ENCODE measurements around the gene NFIX. TPM values are rescaled to one million over a fixed set of nuclear protein-coding genes. Genes with fewer than 3 reads are reported as not detected.

The NFIX gene
- total RNA-seq, 1 donor = 1.9 TPM

DNA sequence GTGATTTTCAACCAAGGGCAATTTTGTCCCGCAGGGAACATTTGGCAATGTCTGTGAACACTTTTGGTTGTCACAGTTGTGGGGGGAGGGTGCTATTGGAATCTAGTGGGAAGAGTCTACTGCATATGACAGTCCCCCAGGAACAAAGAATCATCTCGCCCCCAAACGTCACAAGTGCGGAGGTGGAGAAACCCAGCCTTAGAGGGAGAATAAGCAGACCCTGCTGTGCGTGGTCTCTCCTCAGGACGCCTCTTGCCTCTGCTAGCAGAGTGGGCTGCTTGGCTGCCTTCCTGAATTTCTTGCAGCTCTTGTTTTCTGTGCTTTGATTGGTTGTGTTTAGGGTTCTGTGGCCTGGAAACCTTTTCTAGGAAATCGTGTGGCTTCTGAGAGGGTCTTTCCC is 42.5 kb downstream of the NFIX start:
- Histone ChIP-seq H3K4me3 (ENCODE audit: low read length) (no peak overlapping the region), H3K9me3 (ENCODE audit: low read depth, low read length) (no peaks in the 10 kb centered on the region), H3K4me1 (ENCODE audit: insufficient read depth, low read length) (no peaks in the 10 kb centered on the region), H3K27me3 (ENCODE audit: insufficient read depth, low read length) (no peaks in the 10 kb centered on the region)

DNA sequence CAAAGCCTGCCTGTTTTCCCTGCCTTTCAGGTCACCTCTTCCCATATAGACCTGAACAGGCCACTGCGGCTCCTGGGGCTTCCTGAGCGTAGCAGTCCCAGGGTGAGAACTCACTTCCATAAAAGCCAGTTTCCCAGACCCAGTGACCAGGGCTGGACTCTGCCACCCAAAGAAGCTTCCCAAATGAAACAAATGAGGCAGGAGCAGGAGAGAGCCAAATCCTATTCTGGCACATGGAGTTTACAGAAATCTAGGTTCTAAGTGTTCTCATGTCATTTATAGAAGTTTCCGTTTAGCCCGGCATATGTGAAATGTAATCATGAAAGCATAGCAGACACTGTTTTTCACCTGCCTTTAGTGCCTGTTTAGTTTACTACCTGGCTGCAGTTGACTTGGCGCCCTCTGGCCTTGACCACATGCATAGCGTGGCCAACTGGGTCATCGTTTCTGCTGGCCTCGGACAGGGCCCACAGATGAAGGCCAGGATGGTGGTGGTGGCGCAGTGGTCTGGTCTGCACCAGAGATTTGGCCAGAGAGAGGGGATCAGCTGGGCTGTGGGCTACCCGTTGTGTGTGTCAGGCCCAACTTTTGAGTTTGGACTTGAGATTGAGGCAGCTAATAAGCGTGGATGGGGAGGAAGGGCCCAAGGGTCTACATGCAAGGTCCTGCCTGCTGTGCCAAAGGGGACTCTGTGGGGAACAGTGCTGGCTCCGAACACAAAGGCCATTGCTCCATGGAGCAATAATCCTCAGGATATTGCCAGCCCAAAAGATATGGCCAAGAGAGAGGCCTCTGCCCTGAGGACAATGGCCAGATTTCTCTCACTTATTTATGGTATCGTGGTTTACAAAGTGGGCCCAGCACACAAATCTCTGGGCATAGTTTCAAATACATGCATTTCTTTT is 43.3 kb downstream of the NFIX start:
- Histone ChIP-seq H3K4me3 (ENCODE audit: low read length) (no peak overlapping the region), H3K4me1 (ENCODE audit: insufficient read depth, low read length) (peaks cover 7% of the 10 kb centered on the region), H3K9me3 (ENCODE audit: low read depth, low read length) (no peaks in the 10 kb centered on the region), H3K27me3 (ENCODE audit: insufficient read depth, low read length) (no peaks in the 10 kb centered on the region)

DNA sequence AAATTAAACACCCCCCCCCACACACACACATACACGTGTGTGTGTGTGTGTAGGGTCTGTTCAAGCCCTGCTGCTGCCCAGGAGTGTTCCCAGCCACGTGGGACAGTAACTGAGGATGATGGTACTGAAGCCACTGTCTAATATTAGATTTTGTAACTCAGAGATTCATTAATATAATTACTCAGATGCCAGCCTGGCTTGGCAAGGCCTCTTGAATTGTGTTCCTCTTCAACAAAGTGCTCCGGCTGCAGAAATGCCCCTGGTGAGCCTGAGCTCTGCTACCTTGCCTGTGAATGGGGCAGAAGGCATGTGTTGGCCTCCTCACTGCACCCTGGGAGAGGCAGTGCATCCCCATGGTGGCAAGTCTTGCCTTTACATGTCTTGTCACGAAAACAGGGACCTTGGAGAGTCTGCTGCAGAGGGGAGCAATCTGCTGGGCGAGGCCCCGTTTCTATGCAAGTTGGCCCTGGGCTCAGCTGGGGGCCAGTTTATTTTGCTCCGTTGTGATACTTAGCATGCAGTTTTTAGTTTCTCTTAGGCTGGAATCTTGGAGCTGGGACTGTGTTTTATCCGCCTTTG is 44.0 kb downstream of the NFIX start:
- H3K4me1 ChIP-seq (ENCODE audit: insufficient read depth, low read length) = peaks cover 14% of the 10 kb centered on the region
- no peak overlapping the region for H3K4me3 ChIP-seq (ENCODE audit: low read length)
- no peaks in the 10 kb centered on the region for H3K9me3 ChIP-seq (ENCODE audit: low read depth, low read length)
- H3K27me3 ChIP-seq (ENCODE audit: insufficient read depth, low read length) = no peaks in the 10 kb centered on the region

DNA sequence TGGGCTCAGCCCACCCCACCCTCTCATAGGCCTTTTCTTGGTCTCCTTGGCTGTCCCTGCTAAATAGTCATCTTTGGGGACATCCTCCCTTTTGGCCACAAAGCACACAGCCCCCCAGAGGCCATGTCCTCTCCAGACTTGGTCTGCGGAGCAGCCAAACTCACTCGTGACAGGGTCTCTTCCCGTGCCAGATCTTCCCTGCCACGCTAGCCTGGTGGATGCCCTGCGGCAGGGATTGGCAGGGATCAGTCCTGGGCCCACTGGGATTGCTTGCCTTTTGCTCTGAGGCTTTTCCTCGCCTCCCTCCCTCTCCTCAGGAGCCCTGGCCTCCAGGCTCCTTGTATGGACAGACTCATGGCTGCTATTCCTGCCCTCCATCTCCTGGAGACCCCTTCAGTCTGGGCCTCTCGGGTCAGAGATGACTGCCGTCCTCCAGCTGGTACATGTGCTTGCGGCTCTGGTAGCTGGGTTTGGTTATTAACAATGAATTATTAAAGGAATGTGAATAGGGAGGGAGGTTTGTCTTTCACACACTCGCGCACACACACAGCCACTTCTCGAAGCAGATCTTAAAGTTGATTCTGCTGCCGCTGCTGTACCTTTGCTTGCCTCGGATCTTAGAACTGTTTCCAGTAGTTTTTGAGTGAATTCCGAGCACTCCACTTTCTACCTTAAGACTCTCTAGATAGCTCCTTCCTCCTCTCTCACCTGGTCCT is 45.1 kb downstream of the NFIX start:
- no peaks in the 10 kb centered on the region for H3K27me3 ChIP-seq (ENCODE audit: insufficient read depth, low read length)
- no peak overlapping the region for H3K4me3 ChIP-seq (ENCODE audit: low read length)
- H3K4me1 ChIP-seq (ENCODE audit: insufficient read depth, low read length) = peaks cover 21% of the 10 kb centered on the region
- no peaks in the 10 kb centered on the region for H3K9me3 ChIP-seq (ENCODE audit: low read depth, low read length)

DNA sequence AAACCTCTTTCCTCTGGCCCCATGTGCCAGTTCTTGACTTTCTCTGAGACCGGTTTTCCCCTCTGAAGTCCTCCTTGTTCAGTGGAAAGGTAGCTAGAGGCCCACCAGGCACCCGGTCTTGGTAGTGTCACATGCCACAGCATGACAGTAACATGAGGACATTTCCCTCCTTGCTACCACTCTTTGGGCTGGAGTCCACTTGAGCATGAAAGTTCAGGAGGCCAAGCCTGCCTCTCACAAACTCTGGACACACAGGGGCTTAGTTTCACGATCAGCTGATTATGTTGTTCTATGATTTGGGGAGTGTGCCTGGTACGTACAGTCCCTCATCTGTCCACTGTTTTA is 45.6 kb downstream of the NFIX start:
- Histone ChIP-seq H3K9me3 (ENCODE audit: low read depth, low read length) (no peaks in the 10 kb centered on the region), H3K4me3 (ENCODE audit: low read length) (no peak overlapping the region), H3K27me3 (ENCODE audit: insufficient read depth, low read length) (no peaks in the 10 kb centered on the region), H3K4me1 (ENCODE audit: insufficient read depth, low read length) (peaks cover 21% of the 10 kb centered on the region)

DNA sequence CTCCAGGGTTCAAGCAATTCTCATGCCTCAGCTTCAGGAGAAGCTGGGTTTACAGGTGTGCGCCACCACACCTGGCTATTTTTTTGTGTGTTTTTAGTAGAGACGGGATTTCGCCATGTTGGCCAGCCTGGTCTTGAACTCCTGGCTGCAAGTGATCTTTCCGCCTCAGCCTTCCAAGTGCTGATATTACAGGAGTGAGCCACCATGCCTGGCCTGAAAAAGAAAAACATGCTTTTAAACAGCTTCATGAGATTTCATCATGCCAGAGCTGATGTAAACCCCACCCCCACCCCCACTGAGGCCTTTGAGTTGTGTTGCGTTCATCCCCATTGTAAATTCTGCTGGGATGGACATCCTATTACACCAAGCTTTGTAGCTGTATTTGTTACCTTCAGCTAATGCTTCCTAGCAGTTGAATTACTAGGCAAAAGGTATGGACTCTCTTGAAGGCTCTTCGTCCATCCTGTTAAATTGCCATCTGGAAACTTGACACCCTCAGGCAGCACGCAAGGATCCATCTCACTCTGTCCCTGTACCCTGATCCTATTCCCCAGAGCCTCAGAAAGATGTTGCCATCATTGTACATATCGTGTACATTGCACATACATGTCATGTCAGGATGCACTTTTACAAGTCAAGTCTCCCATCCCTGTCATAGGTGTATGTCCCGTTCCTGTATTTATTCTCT is 47.3 kb downstream of the NFIX start:
- H3K4me3 ChIP-seq (ENCODE audit: low read length) = no peak overlapping the region
- H3K27me3 ChIP-seq (ENCODE audit: insufficient read depth, low read length) = no peaks in the 10 kb centered on the region
- H3K9me3 ChIP-seq (ENCODE audit: low read depth, low read length) = no peaks in the 10 kb centered on the region
- peaks cover 21% of the 10 kb centered on the region for H3K4me1 ChIP-seq (ENCODE audit: insufficient read depth, low read length)

DNA sequence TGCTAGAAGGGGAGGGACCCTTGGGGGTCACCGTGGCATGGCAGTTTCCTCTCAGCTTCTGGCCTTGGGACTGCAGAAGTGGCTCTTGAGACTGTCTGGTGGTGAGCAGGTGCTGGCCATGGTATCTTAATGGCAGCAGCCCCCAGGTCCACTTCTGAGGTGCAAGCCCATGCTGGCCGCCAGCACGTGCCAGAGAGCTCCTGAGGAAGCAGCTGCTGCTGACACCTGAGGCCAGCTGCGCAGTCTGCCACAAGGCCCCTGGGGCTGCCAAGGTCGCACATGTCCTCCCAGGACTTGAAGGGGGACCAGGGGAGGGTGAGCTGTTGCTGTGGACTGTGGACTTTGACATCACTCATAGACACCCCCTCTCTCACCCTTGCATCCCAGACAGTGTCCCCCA is 48.0 kb downstream of the NFIX start:
- H3K9me3 ChIP-seq (ENCODE audit: low read depth, low read length) = no peaks in the 10 kb centered on the region
- peaks cover 21% of the 10 kb centered on the region for H3K4me1 ChIP-seq (ENCODE audit: insufficient read depth, low read length)
- no peaks in the 10 kb centered on the region for H3K27me3 ChIP-seq (ENCODE audit: insufficient read depth, low read length)
- H3K4me3 ChIP-seq (ENCODE audit: low read length) = no peak overlapping the region

DNA sequence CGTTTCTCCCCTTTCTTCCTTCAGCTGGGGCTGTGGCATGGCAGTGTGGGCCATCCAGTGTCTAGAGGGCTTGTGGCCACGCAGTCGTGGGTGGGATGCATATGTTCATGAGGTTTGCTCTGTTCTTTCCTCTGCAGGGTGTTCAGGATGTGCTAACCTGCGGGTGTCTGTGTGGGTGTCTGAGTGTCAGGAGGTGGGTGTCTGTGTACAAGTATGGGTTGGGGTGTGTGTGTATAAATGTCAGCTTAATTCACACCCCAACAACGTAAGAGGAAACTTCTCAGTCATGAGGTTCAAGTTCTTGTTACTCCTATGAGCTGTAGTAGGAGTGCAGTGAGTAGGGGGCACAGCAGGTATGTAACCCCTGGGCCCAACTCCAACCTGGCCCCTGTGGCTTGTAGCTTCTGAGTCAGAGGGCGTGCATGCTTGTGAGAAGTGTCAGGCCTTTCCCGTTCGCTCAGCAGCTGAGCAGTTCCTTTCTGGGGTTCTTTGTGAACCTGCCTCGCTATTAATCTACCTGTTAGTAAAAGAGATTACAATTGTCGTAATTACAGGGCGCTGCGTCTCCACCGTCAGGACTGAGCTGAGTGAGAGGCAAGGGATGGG is 49.1 kb downstream of the NFIX start:
- no peaks in the 10 kb centered on the region for H3K9me3 ChIP-seq (ENCODE audit: low read depth, low read length)
- peaks cover 21% of the 10 kb centered on the region for H3K4me1 ChIP-seq (ENCODE audit: insufficient read depth, low read length)
- no peaks in the 10 kb centered on the region for H3K27me3 ChIP-seq (ENCODE audit: insufficient read depth, low read length)
- H3K4me3 ChIP-seq (ENCODE audit: low read length) = no peak overlapping the region

DNA sequence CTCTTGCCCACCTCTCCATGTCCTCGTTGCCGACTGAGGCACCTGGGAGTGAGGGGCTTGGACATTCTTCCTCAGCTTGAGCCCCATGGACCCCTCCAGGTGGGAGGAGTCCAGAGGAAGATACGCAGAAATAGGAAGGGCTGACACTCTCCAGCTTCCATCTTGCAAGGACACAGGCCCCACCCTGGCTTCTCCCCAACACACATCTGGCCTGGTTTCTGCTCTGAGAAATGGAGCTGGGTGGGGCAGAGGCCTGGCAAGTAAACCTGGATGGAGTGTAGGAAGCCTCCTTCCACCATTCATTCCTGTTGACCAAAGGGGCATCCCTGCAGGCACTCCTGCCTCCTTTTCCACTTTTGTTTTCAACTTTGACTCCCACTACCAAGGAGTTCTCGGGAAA is 50.5 kb downstream of the NFIX start:
- peaks cover 21% of the 10 kb centered on the region for H3K4me1 ChIP-seq (ENCODE audit: insufficient read depth, low read length)
- H3K27me3 ChIP-seq (ENCODE audit: insufficient read depth, low read length) = no peaks in the 10 kb centered on the region
- H3K9me3 ChIP-seq (ENCODE audit: low read depth, low read length) = no peaks in the 10 kb centered on the region
- no peak overlapping the region for H3K4me3 ChIP-seq (ENCODE audit: low read length)

DNA sequence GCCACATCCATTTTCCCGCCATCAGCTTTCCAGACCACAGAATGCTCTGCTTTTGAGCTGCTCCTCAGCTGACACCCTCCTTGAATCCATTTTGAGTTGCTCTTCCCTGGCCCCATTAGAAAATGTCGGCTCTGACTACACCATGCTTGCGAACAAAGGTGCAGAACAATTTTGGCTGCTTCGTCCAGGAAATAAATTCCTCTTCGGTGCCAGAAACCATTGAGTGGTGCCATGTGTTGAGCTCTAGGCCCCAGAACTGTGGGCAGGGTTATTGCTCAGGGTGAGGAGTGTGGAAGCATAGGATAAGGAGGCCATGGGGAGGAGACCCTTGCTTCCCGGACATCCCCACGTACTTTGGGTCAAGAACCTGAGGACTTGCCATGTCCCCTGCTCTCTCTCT is 52.1 kb downstream of the NFIX start:
- no peaks in the 10 kb centered on the region for H3K9me3 ChIP-seq (ENCODE audit: low read depth, low read length)
- no peak overlapping the region for H3K4me3 ChIP-seq (ENCODE audit: low read length)
- H3K4me1 ChIP-seq (ENCODE audit: insufficient read depth, low read length) = peaks cover 32% of the 10 kb centered on the region
- no peaks in the 10 kb centered on the region for H3K27me3 ChIP-seq (ENCODE audit: insufficient read depth, low read length)

DNA sequence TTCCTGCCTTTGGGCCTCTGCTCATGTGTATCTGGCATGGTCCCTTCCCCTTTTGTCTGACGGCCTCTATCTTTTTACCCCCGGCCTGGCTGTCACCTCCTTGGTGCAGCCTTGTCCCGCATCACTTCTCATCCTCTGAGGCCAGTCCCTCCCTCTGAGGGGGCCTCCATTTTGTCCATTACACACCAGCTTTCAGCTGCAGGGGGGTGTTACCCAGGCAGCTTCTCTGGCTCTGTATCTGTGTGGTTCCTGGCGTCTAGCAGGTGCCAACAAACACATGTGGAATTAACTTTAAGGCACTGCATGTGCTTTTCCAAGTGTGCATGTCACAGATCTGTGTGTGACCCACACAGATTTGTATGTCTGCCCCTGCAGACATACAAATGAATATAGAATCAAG is 55.0 kb downstream of the NFIX start:
- H3K9me3 ChIP-seq (ENCODE audit: low read depth, low read length) = no peaks in the 10 kb centered on the region

DNA sequence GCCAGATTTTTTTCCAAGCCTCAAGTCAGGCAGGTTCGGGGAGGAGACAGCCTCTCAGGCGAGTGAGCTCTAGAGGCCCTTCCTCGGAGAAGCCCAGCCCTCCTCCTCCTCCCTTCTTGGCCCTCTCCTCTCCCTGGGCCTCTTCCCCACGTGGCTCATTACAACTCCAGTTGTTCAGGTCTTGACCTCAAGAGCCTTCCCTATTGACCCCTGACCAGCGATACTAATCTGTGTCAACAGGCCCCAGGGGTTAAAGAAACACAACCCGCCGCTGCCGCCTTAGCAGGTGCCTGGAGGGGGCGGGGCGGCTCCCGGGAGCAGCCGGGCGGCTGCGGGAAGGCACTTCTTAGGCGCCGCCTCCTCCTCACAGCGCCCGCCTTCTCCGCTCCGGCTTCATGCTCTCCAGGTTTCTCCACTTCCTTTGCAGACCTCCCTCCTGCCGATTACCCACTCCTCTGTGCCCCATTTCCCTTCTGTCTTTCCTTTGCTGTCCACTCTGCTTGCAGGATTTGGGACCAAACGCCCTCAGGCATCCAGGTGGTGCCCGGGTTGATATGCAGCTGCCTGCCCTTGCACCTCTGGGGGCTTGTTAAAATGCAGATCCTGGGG is 56.4 kb downstream of the NFIX start:
- Histone ChIP-seq H3K9me3 (ENCODE audit: low read depth, low read length) (no peaks in the 10 kb centered on the region), H3K27me3 (ENCODE audit: insufficient read depth, low read length) (no peaks in the 10 kb centered on the region), H3K4me1 (ENCODE audit: insufficient read depth, low read length) (peaks cover 11% of the 10 kb centered on the region), H3K4me3 (ENCODE audit: low read length) (no peak overlapping the region)

More for the DNA sequence above, 55.0 kb downstream of the NFIX start:
- Histone ChIP-seq H3K4me1 (ENCODE audit: insufficient read depth, low read length) (peaks cover 11% of the 10 kb centered on the region), H3K4me3 (ENCODE audit: low read length) (no peak overlapping the region), H3K27me3 (ENCODE audit: insufficient read depth, low read length) (no peaks in the 10 kb centered on the region)

DNA sequence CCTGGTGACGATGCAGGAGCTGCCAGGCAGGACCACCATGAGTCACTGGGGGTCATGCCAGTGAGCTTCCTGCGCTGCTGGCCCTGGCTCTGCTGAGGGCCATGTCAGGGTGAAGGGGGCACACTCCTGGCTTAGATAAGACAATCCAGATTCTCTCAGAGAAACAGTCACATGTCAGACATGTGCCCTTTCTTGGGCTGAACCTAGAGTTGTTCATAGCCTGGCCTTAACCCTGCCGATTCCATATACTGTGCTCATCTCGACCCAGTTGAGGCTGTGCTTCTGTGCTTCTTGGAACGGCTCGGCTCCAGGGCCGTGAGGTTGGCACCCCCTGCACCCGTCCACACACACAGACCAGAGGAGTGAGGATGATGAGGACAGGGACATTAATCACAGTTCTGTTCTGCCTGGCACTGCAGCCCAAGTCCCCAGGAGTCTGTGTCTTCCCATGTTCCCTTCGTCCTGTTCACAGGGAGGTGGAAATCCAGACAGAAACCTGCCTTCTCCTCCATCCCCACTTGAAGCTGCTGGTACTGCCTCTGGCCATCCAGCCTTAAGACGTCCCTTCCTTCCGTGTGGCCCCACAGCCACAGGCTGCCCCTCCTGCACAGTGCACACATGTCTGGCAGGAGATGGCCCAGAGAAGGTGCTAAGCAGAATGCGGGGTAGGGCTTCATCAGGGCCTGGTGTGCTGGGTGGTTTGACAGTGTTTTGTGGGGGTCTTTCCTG is 57.3 kb downstream of the NFIX start:
- H3K4me1 ChIP-seq (ENCODE audit: insufficient read depth, low read length) = peaks cover 11% of the 10 kb centered on the region
- no peak overlapping the region for H3K4me3 ChIP-seq (ENCODE audit: low read length)
- no peaks in the 10 kb centered on the region for H3K27me3 ChIP-seq (ENCODE audit: insufficient read depth, low read length)
- H3K9me3 ChIP-seq (ENCODE audit: low read depth, low read length) = no peaks in the 10 kb centered on the region

DNA sequence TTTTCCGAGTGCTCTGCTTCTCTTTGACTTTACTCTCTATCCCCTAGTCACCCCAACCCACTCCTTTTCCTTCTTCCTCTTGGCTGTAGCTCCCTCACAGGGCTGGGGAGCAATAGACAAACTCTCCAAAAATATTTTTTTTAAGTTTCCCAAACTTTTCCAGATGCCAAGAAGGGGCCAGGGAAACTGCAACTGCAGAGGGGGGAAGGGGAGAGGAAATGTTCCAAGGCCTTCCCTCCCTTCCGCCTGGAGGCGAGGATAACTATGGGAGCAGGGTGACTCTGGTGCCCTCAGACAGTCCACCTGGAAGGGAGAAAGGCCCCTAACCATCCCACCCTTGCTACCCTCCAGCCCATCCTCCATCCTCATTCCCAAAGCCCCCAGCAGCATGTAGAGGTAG is 58.0 kb downstream of the NFIX start:
- Histone ChIP-seq H3K4me1 (ENCODE audit: insufficient read depth, low read length) (peaks cover 11% of the 10 kb centered on the region), H3K4me3 (ENCODE audit: low read length) (no peak overlapping the region), H3K27me3 (ENCODE audit: insufficient read depth, low read length) (no peaks in the 10 kb centered on the region), H3K9me3 (ENCODE audit: low read depth, low read length) (no peaks in the 10 kb centered on the region)

Measured in mononuclear cell (primary cell).